ENCODE measurements around the gene TBC1D16. TPM values are rescaled to one million over a fixed set of nuclear protein-coding genes. Genes with fewer than 3 reads are reported as not detected.

Gene TBC1D16
- total RNA-seq, 1 experiment from 2014 or later: 96.1 TPM

DNA sequence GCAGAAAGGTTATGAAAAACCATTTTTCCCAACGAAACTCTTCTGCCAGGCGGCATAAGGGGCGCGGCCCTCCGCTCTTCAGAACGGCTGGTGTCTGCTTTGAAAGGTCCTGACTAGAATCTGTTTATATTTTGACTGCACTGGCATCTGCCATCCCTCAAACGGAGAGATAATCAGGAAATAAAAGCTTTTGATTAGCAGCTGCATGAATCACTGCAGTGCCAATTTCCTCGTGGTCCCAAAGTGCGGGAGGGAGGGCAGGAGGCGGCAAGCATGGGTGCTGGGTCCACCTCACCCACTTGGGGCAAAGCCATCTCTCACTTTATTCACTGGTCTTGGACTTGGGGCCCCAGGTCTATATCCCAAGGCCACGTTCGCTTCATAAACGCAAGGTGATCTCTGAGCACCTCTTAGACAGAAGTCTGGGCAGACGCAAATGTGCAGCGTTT is 49.7 kb downstream of the TBC1D16 start (continued):
- TF ChIP-seq, protein P1, sequence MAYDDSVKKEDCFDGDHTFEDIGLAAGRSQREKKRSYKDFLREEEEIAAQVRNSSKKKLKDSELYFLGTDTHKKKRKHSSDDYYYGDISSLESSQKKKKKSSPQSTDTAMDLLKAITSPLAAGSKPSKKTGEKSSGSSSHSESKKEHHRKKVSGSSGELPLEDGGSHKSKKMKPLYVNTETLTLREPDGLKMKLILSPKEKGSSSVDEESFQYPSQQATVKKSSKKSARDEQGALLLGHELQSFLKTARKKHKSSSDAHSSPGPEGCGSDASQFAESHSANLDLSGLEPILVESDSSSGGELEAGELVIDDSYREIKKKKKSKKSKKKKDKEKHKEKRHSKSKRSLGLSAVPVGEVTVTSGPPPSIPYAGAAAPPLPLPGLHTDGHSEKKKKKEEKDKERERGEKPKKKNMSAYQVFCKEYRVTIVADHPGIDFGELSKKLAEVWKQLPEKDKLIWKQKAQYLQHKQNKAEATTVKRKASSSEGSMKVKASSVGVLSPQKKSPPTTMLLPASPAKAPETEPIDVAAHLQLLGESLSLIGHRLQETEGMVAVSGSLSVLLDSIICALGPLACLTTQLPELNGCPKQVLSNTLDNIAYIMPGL (CRISPR knock-in tag; IDR thresholded peaks at IDR 0.05): no peak
- TF ChIP-seq ESRRA (CRISPR knock-in tag; IDR thresholded peaks at IDR 0.05; ENCODE audit: borderline replicate concordance): no peak
- TF ChIP-seq CREM (CRISPR knock-in tag; IDR thresholded peaks at IDR 0.05): no peak
- TF ChIP-seq NFYB (CRISPR knock-in tag; conservative IDR thresholded peaks at IDR 0.05; ENCODE audit: low read depth): no peak
- TF ChIP-seq ZNF232 (CRISPR knock-in tag; IDR thresholded peaks at IDR 0.05): no peak
- no peak for TF ChIP-seq ZNF317 (CRISPR knock-in tag; IDR thresholded peaks at IDR 0.05; ENCODE audit: borderline replicate concordance, low read depth)
- TF ChIP-seq, protein P2, sequence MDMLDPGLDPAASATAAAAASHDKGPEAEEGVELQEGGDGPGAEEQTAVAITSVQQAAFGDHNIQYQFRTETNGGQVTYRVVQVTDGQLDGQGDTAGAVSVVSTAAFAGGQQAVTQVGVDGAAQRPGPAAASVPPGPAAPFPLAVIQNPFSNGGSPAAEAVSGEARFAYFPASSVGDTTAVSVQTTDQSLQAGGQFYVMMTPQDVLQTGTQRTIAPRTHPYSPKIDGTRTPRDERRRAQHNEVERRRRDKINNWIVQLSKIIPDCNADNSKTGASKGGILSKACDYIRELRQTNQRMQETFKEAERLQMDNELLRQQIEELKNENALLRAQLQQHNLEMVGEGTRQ (CRISPR knock-in tag; IDR thresholded peaks at IDR 0.05): no peak
- no peak for TF ChIP-seq ATF1 (CRISPR knock-in tag; IDR thresholded peaks at IDR 0.05)
- TF ChIP-seq KAT7 (CRISPR knock-in tag; IDR thresholded peaks at IDR 0.05; ENCODE audit: borderline replicate concordance): no peak
- TF ChIP-seq ZNF121 (CRISPR knock-in tag; IDR thresholded peaks at IDR 0.05): no peak
- TF ChIP-seq, protein P3, sequence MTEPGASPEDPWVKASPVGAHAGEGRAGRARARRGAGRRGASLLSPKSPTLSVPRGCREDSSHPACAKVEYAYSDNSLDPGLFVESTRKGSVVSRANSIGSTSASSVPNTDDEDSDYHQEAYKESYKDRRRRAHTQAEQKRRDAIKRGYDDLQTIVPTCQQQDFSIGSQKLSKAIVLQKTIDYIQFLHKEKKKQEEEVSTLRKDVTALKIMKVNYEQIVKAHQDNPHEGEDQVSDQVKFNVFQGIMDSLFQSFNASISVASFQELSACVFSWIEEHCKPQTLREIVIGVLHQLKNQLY (CRISPR knock-in tag; IDR thresholded peaks at IDR 0.05): no peak
- TF ChIP-seq, protein P4, sequence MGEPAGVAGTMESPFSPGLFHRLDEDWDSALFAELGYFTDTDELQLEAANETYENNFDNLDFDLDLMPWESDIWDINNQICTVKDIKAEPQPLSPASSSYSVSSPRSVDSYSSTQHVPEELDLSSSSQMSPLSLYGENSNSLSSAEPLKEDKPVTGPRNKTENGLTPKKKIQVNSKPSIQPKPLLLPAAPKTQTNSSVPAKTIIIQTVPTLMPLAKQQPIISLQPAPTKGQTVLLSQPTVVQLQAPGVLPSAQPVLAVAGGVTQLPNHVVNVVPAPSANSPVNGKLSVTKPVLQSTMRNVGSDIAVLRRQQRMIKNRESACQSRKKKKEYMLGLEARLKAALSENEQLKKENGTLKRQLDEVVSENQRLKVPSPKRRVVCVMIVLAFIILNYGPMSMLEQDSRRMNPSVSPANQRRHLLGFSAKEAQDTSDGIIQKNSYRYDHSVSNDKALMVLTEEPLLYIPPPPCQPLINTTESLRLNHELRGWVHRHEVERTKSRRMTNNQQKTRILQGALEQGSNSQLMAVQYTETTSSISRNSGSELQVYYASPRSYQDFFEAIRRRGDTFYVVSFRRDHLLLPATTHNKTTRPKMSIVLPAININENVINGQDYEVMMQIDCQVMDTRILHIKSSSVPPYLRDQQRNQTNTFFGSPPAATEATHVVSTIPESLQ (CRISPR knock-in tag; IDR thresholded peaks at IDR 0.05): no peak
- TF ChIP-seq CREB1 (CRISPR knock-in tag; IDR thresholded peaks at IDR 0.05): no peak
- TF ChIP-seq, protein P5, sequence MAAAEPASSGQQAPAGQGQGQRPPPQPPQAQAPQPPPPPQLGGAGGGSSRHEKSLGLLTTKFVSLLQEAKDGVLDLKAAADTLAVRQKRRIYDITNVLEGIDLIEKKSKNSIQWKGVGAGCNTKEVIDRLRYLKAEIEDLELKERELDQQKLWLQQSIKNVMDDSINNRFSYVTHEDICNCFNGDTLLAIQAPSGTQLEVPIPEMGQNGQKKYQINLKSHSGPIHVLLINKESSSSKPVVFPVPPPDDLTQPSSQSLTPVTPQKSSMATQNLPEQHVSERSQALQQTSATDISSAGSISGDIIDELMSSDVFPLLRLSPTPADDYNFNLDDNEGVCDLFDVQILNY (CRISPR knock-in tag; IDR thresholded peaks at IDR 0.05): no peak

DNA sequence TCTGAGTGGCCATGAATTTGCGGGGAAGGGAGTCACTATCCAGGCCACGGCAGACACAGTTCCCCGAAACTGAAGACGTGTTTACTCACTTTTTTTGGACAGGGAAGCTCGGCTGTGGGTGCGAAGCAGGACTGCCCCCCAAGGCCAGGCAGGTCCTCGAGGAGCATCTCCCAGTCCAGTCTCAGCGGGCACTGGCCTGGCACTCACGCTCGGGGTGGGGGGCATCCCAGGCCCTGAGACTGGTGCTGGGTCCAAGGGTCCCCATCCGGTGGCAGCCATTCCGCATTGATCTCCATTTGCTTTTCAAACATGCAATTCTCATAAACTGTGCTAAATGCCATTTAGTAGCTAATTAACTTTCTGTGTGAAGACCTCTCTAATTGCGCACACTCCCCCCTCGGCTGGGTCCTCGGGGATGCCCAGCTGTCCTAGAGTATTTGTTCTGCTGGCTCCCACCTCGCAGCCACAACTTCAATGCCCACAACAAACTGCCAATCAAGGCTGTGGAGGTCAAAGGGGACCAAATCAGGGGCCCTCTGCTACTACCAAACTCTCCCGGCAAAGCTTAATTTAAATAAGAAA is 50.2 kb downstream of the TBC1D16 start:
- DNase-seq (ENCODE audit: low spot score): no peak
- Mint-ChIP-seq H3K4me1 (peaks cover 37% of the 10 kb centered on the region), H3K36me3 (no peaks in the 10 kb centered on the region), H3K27me3 (ENCODE audit: low read depth) (no peaks in the 10 kb centered on the region), H3K9me3 (no peaks in the 10 kb centered on the region), H3K27ac (peak overlapping the region; percentile 57), H3K4me3 (no peak overlapping the region)
- POLR2A ChIA-PET: interaction anchor here (1.3 kb wide), 1 partner anchor 9 kb away, joined by 4 read pairs; no protein-coding TSS in a partner anchor
- CTCF ChIA-PET: interaction anchor here (1.7 to 3.4 kb wide), 3 partner anchors 11 to 139 kb away, joined by 4 to 28 read pairs (median 6); no protein-coding TSS in a partner anchor
- no peak for ATAC-seq
- TF ChIP-seq, protein P6, sequence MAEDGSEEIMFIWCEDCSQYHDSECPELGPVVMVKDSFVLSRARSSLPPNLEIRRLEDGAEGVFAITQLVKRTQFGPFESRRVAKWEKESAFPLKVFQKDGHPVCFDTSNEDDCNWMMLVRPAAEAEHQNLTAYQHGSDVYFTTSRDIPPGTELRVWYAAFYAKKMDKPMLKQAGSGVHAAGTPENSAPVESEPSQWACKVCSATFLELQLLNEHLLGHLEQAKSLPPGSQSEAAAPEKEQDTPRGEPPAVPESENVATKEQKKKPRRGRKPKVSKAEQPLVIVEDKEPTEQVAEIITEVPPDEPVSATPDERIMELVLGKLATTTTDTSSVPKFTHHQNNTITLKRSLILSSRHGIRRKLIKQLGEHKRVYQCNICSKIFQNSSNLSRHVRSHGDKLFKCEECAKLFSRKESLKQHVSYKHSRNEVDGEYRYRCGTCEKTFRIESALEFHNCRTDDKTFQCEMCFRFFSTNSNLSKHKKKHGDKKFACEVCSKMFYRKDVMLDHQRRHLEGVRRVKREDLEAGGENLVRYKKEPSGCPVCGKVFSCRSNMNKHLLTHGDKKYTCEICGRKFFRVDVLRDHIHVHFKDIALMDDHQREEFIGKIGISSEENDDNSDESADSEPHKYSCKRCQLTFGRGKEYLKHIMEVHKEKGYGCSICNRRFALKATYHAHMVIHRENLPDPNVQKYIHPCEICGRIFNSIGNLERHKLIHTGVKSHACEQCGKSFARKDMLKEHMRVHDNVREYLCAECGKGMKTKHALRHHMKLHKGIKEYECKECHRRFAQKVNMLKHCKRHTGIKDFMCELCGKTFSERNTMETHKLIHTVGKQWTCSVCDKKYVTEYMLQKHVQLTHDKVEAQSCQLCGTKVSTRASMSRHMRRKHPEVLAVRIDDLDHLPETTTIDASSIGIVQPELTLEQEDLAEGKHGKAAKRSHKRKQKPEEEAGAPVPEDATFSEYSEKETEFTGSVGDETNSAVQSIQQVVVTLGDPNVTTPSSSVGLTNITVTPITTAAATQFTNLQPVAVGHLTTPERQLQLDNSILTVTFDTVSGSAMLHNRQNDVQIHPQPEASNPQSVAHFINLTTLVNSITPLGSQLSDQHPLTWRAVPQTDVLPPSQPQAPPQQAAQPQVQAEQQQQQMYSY (CRISPR knock-in tag; IDR thresholded peaks at IDR 0.05): no peak
- TF ChIP-seq, protein P7, sequence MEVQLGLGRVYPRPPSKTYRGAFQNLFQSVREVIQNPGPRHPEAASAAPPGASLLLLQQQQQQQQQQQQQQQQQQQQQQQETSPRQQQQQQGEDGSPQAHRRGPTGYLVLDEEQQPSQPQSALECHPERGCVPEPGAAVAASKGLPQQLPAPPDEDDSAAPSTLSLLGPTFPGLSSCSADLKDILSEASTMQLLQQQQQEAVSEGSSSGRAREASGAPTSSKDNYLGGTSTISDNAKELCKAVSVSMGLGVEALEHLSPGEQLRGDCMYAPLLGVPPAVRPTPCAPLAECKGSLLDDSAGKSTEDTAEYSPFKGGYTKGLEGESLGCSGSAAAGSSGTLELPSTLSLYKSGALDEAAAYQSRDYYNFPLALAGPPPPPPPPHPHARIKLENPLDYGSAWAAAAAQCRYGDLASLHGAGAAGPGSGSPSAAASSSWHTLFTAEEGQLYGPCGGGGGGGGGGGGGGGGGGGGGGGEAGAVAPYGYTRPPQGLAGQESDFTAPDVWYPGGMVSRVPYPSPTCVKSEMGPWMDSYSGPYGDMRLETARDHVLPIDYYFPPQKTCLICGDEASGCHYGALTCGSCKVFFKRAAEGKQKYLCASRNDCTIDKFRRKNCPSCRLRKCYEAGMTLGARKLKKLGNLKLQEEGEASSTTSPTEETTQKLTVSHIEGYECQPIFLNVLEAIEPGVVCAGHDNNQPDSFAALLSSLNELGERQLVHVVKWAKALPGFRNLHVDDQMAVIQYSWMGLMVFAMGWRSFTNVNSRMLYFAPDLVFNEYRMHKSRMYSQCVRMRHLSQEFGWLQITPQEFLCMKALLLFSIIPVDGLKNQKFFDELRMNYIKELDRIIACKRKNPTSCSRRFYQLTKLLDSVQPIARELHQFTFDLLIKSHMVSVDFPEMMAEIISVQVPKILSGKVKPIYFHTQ (CRISPR knock-in tag; IDR thresholded peaks at IDR 0.05): no peak
- TF ChIP-seq, protein P8, sequence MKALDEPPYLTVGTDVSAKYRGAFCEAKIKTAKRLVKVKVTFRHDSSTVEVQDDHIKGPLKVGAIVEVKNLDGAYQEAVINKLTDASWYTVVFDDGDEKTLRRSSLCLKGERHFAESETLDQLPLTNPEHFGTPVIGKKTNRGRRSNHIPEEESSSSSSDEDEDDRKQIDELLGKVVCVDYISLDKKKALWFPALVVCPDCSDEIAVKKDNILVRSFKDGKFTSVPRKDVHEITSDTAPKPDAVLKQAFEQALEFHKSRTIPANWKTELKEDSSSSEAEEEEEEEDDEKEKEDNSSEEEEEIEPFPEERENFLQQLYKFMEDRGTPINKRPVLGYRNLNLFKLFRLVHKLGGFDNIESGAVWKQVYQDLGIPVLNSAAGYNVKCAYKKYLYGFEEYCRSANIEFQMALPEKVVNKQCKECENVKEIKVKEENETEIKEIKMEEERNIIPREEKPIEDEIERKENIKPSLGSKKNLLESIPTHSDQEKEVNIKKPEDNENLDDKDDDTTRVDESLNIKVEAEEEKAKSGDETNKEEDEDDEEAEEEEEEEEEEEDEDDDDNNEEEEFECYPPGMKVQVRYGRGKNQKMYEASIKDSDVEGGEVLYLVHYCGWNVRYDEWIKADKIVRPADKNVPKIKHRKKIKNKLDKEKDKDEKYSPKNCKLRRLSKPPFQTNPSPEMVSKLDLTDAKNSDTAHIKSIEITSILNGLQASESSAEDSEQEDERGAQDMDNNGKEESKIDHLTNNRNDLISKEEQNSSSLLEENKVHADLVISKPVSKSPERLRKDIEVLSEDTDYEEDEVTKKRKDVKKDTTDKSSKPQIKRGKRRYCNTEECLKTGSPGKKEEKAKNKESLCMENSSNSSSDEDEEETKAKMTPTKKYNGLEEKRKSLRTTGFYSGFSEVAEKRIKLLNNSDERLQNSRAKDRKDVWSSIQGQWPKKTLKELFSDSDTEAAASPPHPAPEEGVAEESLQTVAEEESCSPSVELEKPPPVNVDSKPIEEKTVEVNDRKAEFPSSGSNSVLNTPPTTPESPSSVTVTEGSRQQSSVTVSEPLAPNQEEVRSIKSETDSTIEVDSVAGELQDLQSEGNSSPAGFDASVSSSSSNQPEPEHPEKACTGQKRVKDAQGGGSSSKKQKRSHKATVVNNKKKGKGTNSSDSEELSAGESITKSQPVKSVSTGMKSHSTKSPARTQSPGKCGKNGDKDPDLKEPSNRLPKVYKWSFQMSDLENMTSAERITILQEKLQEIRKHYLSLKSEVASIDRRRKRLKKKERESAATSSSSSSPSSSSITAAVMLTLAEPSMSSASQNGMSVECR (CRISPR knock-in tag; IDR thresholded peaks at IDR 0.05; ENCODE audit: borderline replicate concordance): no peak
